GM18517 (cell line): Measurements from ENCODE around the gene TCL1A.
"Not testable (repeated sequence)": the region's sequence is repeated elsewhere in the genome, so short reads cannot be mapped to it uniquely, and the experiment has no call there.

ENCODE experiments used
- ATAC-seq: cut with Tn5 transposase; IDR thresholded peaks from one replicate; pipeline ENCODE4 v1.9.1; 2021; ENCODE audit warnings: mild to moderate bottlenecking, moderate library complexity; ENCODE audit not compliant: unreplicated experiment

TCL1A gene

DNA sequence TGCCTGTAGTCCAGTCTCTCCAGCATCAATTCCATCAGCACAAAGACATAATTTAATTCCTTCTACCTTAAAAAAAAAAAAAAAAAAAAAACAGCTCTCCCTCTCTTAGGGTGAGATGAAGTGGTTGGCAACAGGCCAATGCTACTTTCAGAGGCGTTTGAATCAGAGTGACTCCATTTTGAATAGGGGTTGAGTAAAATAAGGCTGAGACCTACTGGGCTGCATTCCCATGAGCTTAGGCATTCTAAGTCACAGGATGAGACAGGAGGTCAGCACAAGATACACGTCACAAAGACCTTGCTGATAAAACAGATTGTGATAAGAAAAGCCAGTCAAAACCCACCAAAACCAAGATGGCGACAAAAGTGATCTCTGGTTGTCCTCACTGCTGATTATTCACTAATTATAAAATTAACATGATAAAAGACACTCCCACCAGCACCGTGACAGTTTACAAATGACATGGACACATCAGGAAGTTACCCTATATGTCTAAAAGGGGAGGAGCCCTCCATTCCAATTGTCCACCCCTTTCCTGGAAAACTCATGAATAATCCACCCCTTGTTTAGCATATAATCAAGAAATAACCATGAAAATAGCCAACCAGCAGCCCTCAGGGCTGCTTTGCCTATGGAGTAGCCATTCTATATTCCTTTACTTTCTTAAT lies 34.6 kb downstream of the TCL1A start:
- no peak for ATAC-seq

GRCh38 chr14:95677179-95677835 lies 36.6 kb downstream of the TCL1A start:
- ATAC-seq, result no peak

- ATAC-seq, result no peak
Measured at GRCh38 chr14:95675486-95675885, 38.4 kb downstream of the TCL1A start.

DNA sequence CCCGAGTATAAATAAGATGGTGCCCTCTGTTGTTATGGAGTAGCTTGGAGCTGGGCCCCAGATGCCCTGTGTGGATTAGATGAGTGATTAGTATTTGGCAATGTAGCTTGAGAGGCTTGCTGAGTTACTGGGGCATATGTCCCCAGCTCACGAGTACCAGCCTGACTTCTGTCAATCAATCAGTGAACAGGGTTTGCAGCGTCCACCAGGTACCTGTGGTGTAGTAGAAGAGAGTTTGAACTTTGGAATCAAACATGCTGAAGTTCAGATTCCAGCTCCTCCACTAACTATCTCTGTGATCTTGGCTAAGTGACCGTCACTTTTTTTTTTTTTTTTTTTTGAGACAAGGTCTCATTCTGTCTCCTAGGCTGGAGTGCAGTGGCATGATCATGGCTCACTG lies 39.3 kb downstream of the TCL1A start:
- ATAC-seq, result no peak

- ATAC-seq, result peak; percentile 29
Measured at GRCh38 chr14:95668235-95668772, 45.6 kb downstream of the TCL1A start.

- no peak for ATAC-seq
Measured at GRCh38 chr14:95667249-95667693, 46.7 kb downstream of the TCL1A start.

- no peak for ATAC-seq
Measured at GRCh38 chr14:95666450-95666849, 47.5 kb downstream of the TCL1A start.

- ATAC-seq, result not testable (repeated sequence)
Measured at GRCh38 chr14:95665530-95665929, 48.4 kb downstream of the TCL1A start.

GRCh38 chr14:95664546-95664945 lies 49.4 kb downstream of the TCL1A start:
- ATAC-seq, result no peak

DNA sequence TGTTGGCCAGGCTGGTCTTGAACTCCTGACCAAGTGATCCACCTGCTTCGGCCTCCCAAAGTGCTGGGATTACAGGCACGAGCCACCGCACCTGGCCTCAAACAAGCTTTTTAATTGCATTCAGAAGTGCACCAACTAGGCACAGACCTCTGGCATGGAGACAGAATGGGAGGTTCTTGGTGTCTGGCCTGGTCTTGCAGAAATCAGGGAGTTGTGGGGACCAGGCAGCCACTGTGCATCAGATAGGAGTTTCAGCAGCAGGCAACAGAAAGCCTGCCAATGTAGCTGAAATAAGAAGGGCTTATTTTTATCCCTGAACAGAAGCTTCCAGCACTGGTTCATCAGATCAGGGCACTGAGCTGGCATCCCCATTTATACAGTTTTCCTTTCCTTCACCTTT lies 49.9 kb downstream of the TCL1A start:
- ATAC-seq, result no peak

- no peak for ATAC-seq
Measured at GRCh38 chr14:95663226-95663797, 50.6 kb downstream of the TCL1A start.

DNA sequence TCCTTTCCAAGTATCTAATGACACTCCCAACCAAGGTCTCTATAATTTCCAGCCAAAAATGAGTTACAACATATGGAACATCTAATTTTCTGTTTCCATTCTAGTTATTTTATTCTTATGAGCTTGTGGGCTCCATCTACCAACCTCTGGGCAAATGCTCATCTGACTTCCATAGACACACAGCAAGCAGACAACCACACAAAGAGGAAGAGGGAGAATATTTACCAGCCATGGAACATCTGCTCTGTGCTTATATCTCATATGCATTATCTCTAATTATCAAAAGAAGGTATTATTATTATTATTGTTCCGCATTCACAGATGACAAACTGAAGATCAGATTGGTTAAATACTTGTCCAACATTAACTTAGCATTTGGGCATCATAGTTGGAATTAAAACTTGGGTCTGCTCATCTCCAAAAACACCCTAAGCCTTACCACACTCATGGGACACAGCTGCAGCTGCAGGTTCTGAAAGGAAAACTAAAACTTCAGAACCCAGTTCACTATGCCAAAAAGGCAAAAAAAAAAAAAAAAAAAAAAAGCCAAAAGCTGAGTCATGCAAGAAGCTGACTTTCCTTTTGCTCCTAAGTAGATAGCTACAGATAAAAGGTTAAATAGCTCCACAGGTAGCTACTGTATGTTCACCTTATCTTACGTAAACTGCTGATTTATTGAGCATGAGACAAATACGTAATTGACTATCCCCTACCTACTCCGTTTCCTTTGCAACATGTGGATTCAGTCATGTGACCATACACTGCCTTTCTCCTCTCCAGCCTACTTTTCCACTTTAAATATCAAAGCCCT lies 51.3 kb downstream of the TCL1A start:
- ATAC-seq, result peak; percentile 48

GRCh38 chr14:95660651-95661515 lies 53.0 kb downstream of the TCL1A start:
- no peak for ATAC-seq

GRCh38 chr14:95659990-95660385 lies 53.9 kb downstream of the TCL1A start:
- ATAC-seq, result no peak
